ENCODE data around the gene C17orf100.
A peak's percentile ranks its signal among the peaks of the same experiment; 100 is the strongest.

Gene C17orf100

GRCh38 chr17:6651354-6651918 is at the start of gene C17orf100, which contains the start of gene MED31:
C17orf100 (plus strand) TSS chr17:6651762; CDS start chr17:6651914, 152 bp downstream.
MED31 (minus strand) TSS chr17:6651605; CDS start chr17:6651528, 77 bp downstream.
- Histone ChIP-seq H3K4me3 (ENCODE audit: low read depth in 1 of 5, low read length in 5 of 5) (peak within 1 kb of the TSS; percentile 76 to 98 (median 93)), H3K9me3 (ENCODE audit: control insufficient read depth in 5 of 5, low read length in 5 of 5) (peaks cover 0 to 2% (median 0%) of the 10 kb centered on the region in 5 donors), H3K27ac (ENCODE audit: low read depth, low read length) (peak within 1 kb of the TSS; percentile 88), H3K27me3 (ENCODE audit: control insufficient read depth in 5 of 5, insufficient read depth in 4 of 5, low read length in 5 of 5) (peaks cover 9 to 18% (median 11%) of the 10 kb centered on the region in 5 donors), H3K4me1 (ENCODE audit: control insufficient read depth in 5 of 5, insufficient read depth in 5 of 5, low read length in 5 of 5) (peaks cover 3 to 37% (median 26%) of the 10 kb centered on the region in 5 donors), H3K36me3 (ENCODE audit: control insufficient read depth in 5 of 5, insufficient read depth in 5 of 5, low read length in 5 of 5) (peaks cover 12 to 26% (median 18%) of the 10 kb centered on the region in 5 donors), H3K9ac (ENCODE audit: low read length in 5 of 5) (peak within 1 kb of the TSS; percentile 60 to 94 (median 90))

GRCh38 chr17:6602141-6602540 is 49.4 kb upstream of the C17orf100 start:
- peaks cover 31 to 53% (median 45%) of the 10 kb centered on the region in 5 donors for H3K36me3 ChIP-seq (ENCODE audit: control insufficient read depth in 5 of 5, insufficient read depth in 5 of 5, low read length in 5 of 5)
- no peak overlapping the region for H3K4me3 ChIP-seq (ENCODE audit: low read depth in 1 of 5, low read length in 5 of 5)
- peaks cover 0 to 23% (median 15%) of the 10 kb centered on the region in 5 donors for H3K4me1 ChIP-seq (ENCODE audit: control insufficient read depth in 5 of 5, insufficient read depth in 5 of 5, low read length in 5 of 5)
- no peaks in the 10 kb centered on the region for H3K27me3 ChIP-seq (ENCODE audit: control insufficient read depth in 5 of 5, insufficient read depth in 4 of 5, low read length in 5 of 5)
- no peak overlapping the region for H3K27ac ChIP-seq (ENCODE audit: low read depth, low read length)
- H3K9ac ChIP-seq (ENCODE audit: low read length in 5 of 5) = no peak overlapping the region
- H3K9me3 ChIP-seq (ENCODE audit: control insufficient read depth in 5 of 5, low read length in 5 of 5) = no peaks in the 10 kb centered on the region

GRCh38 chr17:6603744-6604325 is 47.7 kb upstream of the C17orf100 start:
- no peak overlapping the region for H3K4me3 ChIP-seq (ENCODE audit: low read depth in 1 of 5, low read length in 5 of 5)
- H3K27me3 ChIP-seq (ENCODE audit: control insufficient read depth in 5 of 5, insufficient read depth in 4 of 5, low read length in 5 of 5) = no peaks in the 10 kb centered on the region
- no peaks in the 10 kb centered on the region for H3K9me3 ChIP-seq (ENCODE audit: control insufficient read depth in 5 of 5, low read length in 5 of 5)
- no peak overlapping the region for H3K9ac ChIP-seq (ENCODE audit: low read length in 5 of 5)
- H3K4me1 ChIP-seq (ENCODE audit: control insufficient read depth in 5 of 5, insufficient read depth in 5 of 5, low read length in 5 of 5) = peaks cover 0 to 13% (median 8%) of the 10 kb centered on the region in 5 donors
- peaks cover 47 to 57% (median 50%) of the 10 kb centered on the region in 5 donors for H3K36me3 ChIP-seq (ENCODE audit: control insufficient read depth in 5 of 5, insufficient read depth in 5 of 5, low read length in 5 of 5)
- no peak overlapping the region for H3K27ac ChIP-seq (ENCODE audit: low read depth, low read length)

- Histone ChIP-seq H3K9me3 (ENCODE audit: control insufficient read depth in 5 of 5, low read length in 5 of 5) (no peaks in the 10 kb centered on the region), H3K4me3 (ENCODE audit: low read depth in 1 of 5, low read length in 5 of 5) (no peak overlapping the region), H3K27ac (ENCODE audit: low read depth, low read length) (no peak overlapping the region), H3K36me3 (ENCODE audit: control insufficient read depth in 5 of 5, insufficient read depth in 5 of 5, low read length in 5 of 5) (peaks cover 47 to 65% (median 55%) of the 10 kb centered on the region in 5 donors), H3K9ac (ENCODE audit: low read length in 5 of 5) (no peak overlapping the region), H3K27me3 (ENCODE audit: control insufficient read depth in 5 of 5, insufficient read depth in 4 of 5, low read length in 5 of 5) (no peaks in the 10 kb centered on the region), H3K4me1 (ENCODE audit: control insufficient read depth in 5 of 5, insufficient read depth in 5 of 5, low read length in 5 of 5) (peaks cover 0 to 8% (median 3%) of the 10 kb centered on the region in 5 donors)
These were observed 46.4 kb upstream of the C17orf100 start for GRCh38 chr17:6605142-6605541.

GRCh38 chr17:6608321-6608720 is 43.2 kb upstream of the C17orf100 start:
- peaks cover 47 to 62% (median 54%) of the 10 kb centered on the region in 5 donors for H3K36me3 ChIP-seq (ENCODE audit: control insufficient read depth in 5 of 5, insufficient read depth in 5 of 5, low read length in 5 of 5)
- H3K9me3 ChIP-seq (ENCODE audit: control insufficient read depth in 5 of 5, low read length in 5 of 5) = no peaks in the 10 kb centered on the region
- H3K9ac ChIP-seq (ENCODE audit: low read length in 5 of 5) = no peak overlapping the region
- H3K4me1 ChIP-seq (ENCODE audit: control insufficient read depth in 5 of 5, insufficient read depth in 5 of 5, low read length in 5 of 5) = peaks cover 0 to 5% (median 0%) of the 10 kb centered on the region in 5 donors
- no peak overlapping the region for H3K4me3 ChIP-seq (ENCODE audit: low read depth in 1 of 5, low read length in 5 of 5)
- H3K27me3 ChIP-seq (ENCODE audit: control insufficient read depth in 5 of 5, insufficient read depth in 4 of 5, low read length in 5 of 5) = no peaks in the 10 kb centered on the region
- no peak overlapping the region for H3K27ac ChIP-seq (ENCODE audit: low read depth, low read length)

- Histone ChIP-seq H3K4me1 (ENCODE audit: control insufficient read depth in 5 of 5, insufficient read depth in 5 of 5, low read length in 5 of 5) (no peaks in the 10 kb centered on the region), H3K9ac (ENCODE audit: low read length in 5 of 5) (no peak overlapping the region), H3K9me3 (ENCODE audit: control insufficient read depth in 5 of 5, low read length in 5 of 5) (no peaks in the 10 kb centered on the region), H3K4me3 (ENCODE audit: low read depth in 1 of 5, low read length in 5 of 5) (no peak overlapping the region), H3K27me3 (ENCODE audit: control insufficient read depth in 5 of 5, insufficient read depth in 4 of 5, low read length in 5 of 5) (no peaks in the 10 kb centered on the region), H3K27ac (ENCODE audit: low read depth, low read length) (no peak overlapping the region), H3K36me3 (ENCODE audit: control insufficient read depth in 5 of 5, insufficient read depth in 5 of 5, low read length in 5 of 5) (peaks cover 43 to 62% (median 55%) of the 10 kb centered on the region in 5 donors)
These were observed 41.6 kb upstream of the C17orf100 start for GRCh38 chr17:6610011-6610410.

GRCh38 chr17:6611231-6611630 is 40.3 kb upstream of the C17orf100 start:
- H3K27ac ChIP-seq (ENCODE audit: low read depth, low read length) = no peak overlapping the region
- H3K27me3 ChIP-seq (ENCODE audit: control insufficient read depth in 5 of 5, insufficient read depth in 4 of 5, low read length in 5 of 5) = no peaks in the 10 kb centered on the region
- H3K36me3 ChIP-seq (ENCODE audit: control insufficient read depth in 5 of 5, insufficient read depth in 5 of 5, low read length in 5 of 5) = peaks cover 33 to 58% (median 47%) of the 10 kb centered on the region in 5 donors
- H3K9ac ChIP-seq (ENCODE audit: low read length in 5 of 5) = no peak overlapping the region
- no peaks in the 10 kb centered on the region for H3K4me1 ChIP-seq (ENCODE audit: control insufficient read depth in 5 of 5, insufficient read depth in 5 of 5, low read length in 5 of 5)
- no peak overlapping the region for H3K4me3 ChIP-seq (ENCODE audit: low read depth in 1 of 5, low read length in 5 of 5)
- no peaks in the 10 kb centered on the region for H3K9me3 ChIP-seq (ENCODE audit: control insufficient read depth in 5 of 5, low read length in 5 of 5)

- H3K9ac ChIP-seq (ENCODE audit: low read length in 5 of 5) = no peak overlapping the region
- no peaks in the 10 kb centered on the region for H3K27me3 ChIP-seq (ENCODE audit: control insufficient read depth in 5 of 5, insufficient read depth in 4 of 5, low read length in 5 of 5)
- no peaks in the 10 kb centered on the region for H3K9me3 ChIP-seq (ENCODE audit: control insufficient read depth in 5 of 5, low read length in 5 of 5)
- H3K27ac ChIP-seq (ENCODE audit: low read depth, low read length) = no peak overlapping the region
- peaks cover 34 to 74% (median 39%) of the 10 kb centered on the region in 5 donors for H3K36me3 ChIP-seq (ENCODE audit: control insufficient read depth in 5 of 5, insufficient read depth in 5 of 5, low read length in 5 of 5)
- no peaks in the 10 kb centered on the region for H3K4me1 ChIP-seq (ENCODE audit: control insufficient read depth in 5 of 5, insufficient read depth in 5 of 5, low read length in 5 of 5)
- no peak overlapping the region for H3K4me3 ChIP-seq (ENCODE audit: low read depth in 1 of 5, low read length in 5 of 5)
These were observed 27.6 kb upstream of the C17orf100 start for GRCh38 chr17:6623941-6624340.

GRCh38 chr17:6626616-6627015 is 24.9 kb upstream of the C17orf100 start:
- peaks cover 25 to 67% (median 44%) of the 10 kb centered on the region in 5 donors for H3K36me3 ChIP-seq (ENCODE audit: control insufficient read depth in 5 of 5, insufficient read depth in 5 of 5, low read length in 5 of 5)

GRCh38 chr17:6627019-6627418 is 24.5 kb upstream of the C17orf100 start:
- Histone ChIP-seq H3K27ac (ENCODE audit: low read depth, low read length) (no peak overlapping the region), H3K36me3 (ENCODE audit: control insufficient read depth in 5 of 5, insufficient read depth in 5 of 5, low read length in 5 of 5) (peaks cover 22 to 67% (median 41%) of the 10 kb centered on the region in 5 donors), H3K9ac (ENCODE audit: low read length in 5 of 5) (no peak overlapping the region), H3K9me3 (ENCODE audit: control insufficient read depth in 5 of 5, low read length in 5 of 5) (no peaks in the 10 kb centered on the region), H3K4me3 (ENCODE audit: low read depth in 1 of 5, low read length in 5 of 5) (no peak overlapping the region), H3K4me1 (ENCODE audit: control insufficient read depth in 5 of 5, insufficient read depth in 5 of 5, low read length in 5 of 5) (no peaks in the 10 kb centered on the region), H3K27me3 (ENCODE audit: control insufficient read depth in 5 of 5, insufficient read depth in 4 of 5, low read length in 5 of 5) (no peaks in the 10 kb centered on the region)

More at GRCh38 chr17:6626616-6627015, 24.9 kb upstream of the C17orf100 start:
- H3K9me3 ChIP-seq (ENCODE audit: control insufficient read depth in 5 of 5, low read length in 5 of 5) = no peaks in the 10 kb centered on the region
- no peak overlapping the region for H3K9ac ChIP-seq (ENCODE audit: low read length in 5 of 5)
- H3K4me3 ChIP-seq (ENCODE audit: low read depth in 1 of 5, low read length in 5 of 5) = no peak overlapping the region
- no peaks in the 10 kb centered on the region for H3K4me1 ChIP-seq (ENCODE audit: control insufficient read depth in 5 of 5, insufficient read depth in 5 of 5, low read length in 5 of 5)
- H3K27ac ChIP-seq (ENCODE audit: low read depth, low read length) = no peak overlapping the region
- H3K27me3 ChIP-seq (ENCODE audit: control insufficient read depth in 5 of 5, insufficient read depth in 4 of 5, low read length in 5 of 5) = no peaks in the 10 kb centered on the region
